SK-MEL-5 (cell line): ENCODE measurements around the gene MOCS1. TPM values are rescaled to one million over a fixed set of nuclear protein-coding genes. Genes with fewer than 3 reads are reported as not detected.

Experiments used
- DNase-seq: peaks from one replicate; pipeline ENCODE4 v3.0.0-alpha.2; 2016; ENCODE audit warnings: low read depth, low spot score
- in situ Hi-C: cut with HindIII; loops from 2 replicates; pipeline ENCODE4 v1.10.0; 2016; ENCODE audit warnings: low sequenced_read_pairs, high pct_unique_total_duplicates, low pct_unique_long_range_greater_than_20kb
- total RNA-seq: library from RNA; depleted of rRNA; stranded (reverse); fragments of >200 nt; shearing (Covaris generic); gene quantifications from 2 replicates; pipeline ENCODE4 v1.2.3, GENCODE V29; 2014

MOCS1 gene
- total RNA-seq, 1 experiment from 2014 or later: 12.9 TPM

- in situ Hi-C loops: no loop called here
- no peak for DNase-seq
These were observed 4.4 kb downstream of the MOCS1 start for GRCh38 chr6:39929733-39930461.

GRCh38 chr6:39929039-39929732, 5.1 kb downstream of the MOCS1 start:
- DNase-seq: no peak
- in situ Hi-C loops: no loop called here

- in situ Hi-C loops: no loop called here
- DNase-seq: no peak
These were observed 7.1 kb downstream of the MOCS1 start for GRCh38 chr6:39927159-39927558.

GRCh38 chr6:39926668-39927067, 7.6 kb downstream of the MOCS1 start:
- DNase-seq: peak; percentile 17
- in situ Hi-C loops: no loop called here

- DNase-seq: no peak
These were observed 8.4 kb downstream of the MOCS1 start for GRCh38 chr6:39925931-39926290.

GRCh38 chr6:39925191-39925930, 8.9 kb downstream of the MOCS1 start:
- DNase-seq: no peak
- in situ Hi-C loops: no loop called here

More at GRCh38 chr6:39925931-39926290, 8.4 kb downstream of the MOCS1 start:
- in situ Hi-C loops: no loop called here

- in situ Hi-C loops: no loop called here
- no peak for DNase-seq
These were observed 10.0 kb downstream of the MOCS1 start for GRCh38 chr6:39924283-39924682.

- in situ Hi-C loops: no loop called here
- DNase-seq: no peak
These were observed 10.4 kb downstream of the MOCS1 start for GRCh38 chr6:39923861-39924260.

GRCh38 chr6:39923394-39923793, 10.9 kb downstream of the MOCS1 start:
- DNase-seq: no peak
- in situ Hi-C loops: no loop called here

GRCh38 chr6:39922821-39923220, 11.4 kb downstream of the MOCS1 start:
- in situ Hi-C loops: no loop called here
- no peak for DNase-seq

- in situ Hi-C loops: no loop called here
- no peak for DNase-seq
These were observed 14.1 kb downstream of the MOCS1 start for GRCh38 chr6:39920157-39920556.

GRCh38 chr6:39918831-39919230, 15.4 kb downstream of the MOCS1 start:
- DNase-seq: no peak
- in situ Hi-C loops: no loop called here

GRCh38 chr6:39917981-39918380, 16.3 kb downstream of the MOCS1 start:
- no peak for DNase-seq
- in situ Hi-C loops: no loop called here

GRCh38 chr6:39917329-39917728, 16.9 kb downstream of the MOCS1 start:
- no peak for DNase-seq
- in situ Hi-C loops: no loop called here

- DNase-seq: no peak
- in situ Hi-C loops: no loop called here
These were observed 18.4 kb downstream of the MOCS1 start for GRCh38 chr6:39915866-39916265.

GRCh38 chr6:39914239-39914638, 20.0 kb downstream of the MOCS1 start:
- in situ Hi-C loops: no loop called here

GRCh38 chr6:39913391-39913916, 20.8 kb downstream of the MOCS1 start:
- in situ Hi-C loops: no loop called here

More at GRCh38 chr6:39914239-39914638, 20.0 kb downstream of the MOCS1 start:
- no peak for DNase-seq

GRCh38 chr6:39912446-39912845, 21.8 kb downstream of the MOCS1 start:
- in situ Hi-C loops: no loop called here
- DNase-seq: no peak

More at GRCh38 chr6:39913391-39913916, 20.8 kb downstream of the MOCS1 start:
- no peak for DNase-seq
